ENCODE results near the gene SLC35E1. TPM values are rescaled to one million over a fixed set of nuclear protein-coding genes. Genes with fewer than 3 reads are reported as not detected.

Gene SLC35E1
- total and polyA plus RNA-seq, 2 experiments from 2014 or later, result 17.0 to 30.3 TPM

DNA sequence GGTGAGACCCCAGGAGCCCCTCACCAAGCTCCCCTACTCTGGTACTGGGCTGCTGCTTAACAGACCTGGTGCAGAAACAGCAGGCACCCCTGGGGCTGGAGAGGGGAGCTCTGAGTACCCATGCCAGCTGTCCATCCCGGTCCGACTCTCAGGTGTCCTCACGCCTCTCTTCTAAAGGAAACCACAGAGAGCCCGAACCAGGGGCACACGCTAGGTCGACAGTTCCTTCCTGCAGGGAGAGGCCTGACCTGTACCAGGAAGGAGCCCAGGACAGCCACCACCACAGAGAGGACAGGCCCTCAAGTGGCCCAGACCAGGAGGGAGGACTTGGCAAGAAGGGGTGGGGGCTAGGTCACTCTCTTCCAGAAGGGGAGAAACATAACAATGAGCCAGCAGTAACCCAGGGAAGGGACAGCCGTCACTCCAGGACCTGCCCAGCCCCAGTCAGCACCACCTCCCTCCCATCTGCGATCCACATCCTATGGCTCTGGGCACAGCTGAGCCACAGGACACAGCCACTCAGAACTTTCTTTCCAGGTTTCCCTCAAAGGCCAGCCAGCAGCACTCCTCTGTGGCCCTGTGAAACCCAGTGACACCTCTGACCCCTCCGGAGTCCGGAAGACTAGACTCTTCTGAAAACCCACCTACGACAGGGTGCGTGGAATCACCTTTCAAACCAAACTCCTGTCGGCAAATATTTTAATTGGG, 13.0 kb upstream of the SLC35E1 start:
- H3K4me1 Mint-ChIP-seq, result peaks cover 71% of the 10 kb centered on the region
- H2AFZ ChIP-seq, result no peak overlapping the region
- no peak for TF ChIP-seq EZH2 (IDR thresholded peaks at IDR 0.05; ENCODE audit: low read depth, unreplicated experiment)
- no peak for TF ChIP-seq POLR2AphosphoS5 (IDR thresholded peaks at IDR 0.05; ENCODE audit: low read depth)
- TF ChIP-seq ZNF114 (CRISPR knock-in tag; IDR thresholded peaks at IDR 0.05), result no peak
- no peak for TF ChIP-seq NANOG (IDR thresholded peaks at IDR 0.05; ENCODE audit: borderline replicate concordance)
- TF ChIP-seq, protein P1, sequence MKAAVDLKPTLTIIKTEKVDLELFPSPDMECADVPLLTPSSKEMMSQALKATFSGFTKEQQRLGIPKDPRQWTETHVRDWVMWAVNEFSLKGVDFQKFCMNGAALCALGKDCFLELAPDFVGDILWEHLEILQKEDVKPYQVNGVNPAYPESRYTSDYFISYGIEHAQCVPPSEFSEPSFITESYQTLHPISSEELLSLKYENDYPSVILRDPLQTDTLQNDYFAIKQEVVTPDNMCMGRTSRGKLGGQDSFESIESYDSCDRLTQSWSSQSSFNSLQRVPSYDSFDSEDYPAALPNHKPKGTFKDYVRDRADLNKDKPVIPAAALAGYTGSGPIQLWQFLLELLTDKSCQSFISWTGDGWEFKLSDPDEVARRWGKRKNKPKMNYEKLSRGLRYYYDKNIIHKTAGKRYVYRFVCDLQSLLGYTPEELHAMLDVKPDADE (IDR thresholded peaks at IDR 0.05), result no peak
- TF ChIP-seq ZNF331 (CRISPR knock-in tag; IDR thresholded peaks at IDR 0.05; ENCODE audit: low read depth), result no peak
- no peak for TF ChIP-seq JUNB (IDR thresholded peaks at IDR 0.05; ENCODE audit: unreplicated experiment)
- TF ChIP-seq, protein P2, sequence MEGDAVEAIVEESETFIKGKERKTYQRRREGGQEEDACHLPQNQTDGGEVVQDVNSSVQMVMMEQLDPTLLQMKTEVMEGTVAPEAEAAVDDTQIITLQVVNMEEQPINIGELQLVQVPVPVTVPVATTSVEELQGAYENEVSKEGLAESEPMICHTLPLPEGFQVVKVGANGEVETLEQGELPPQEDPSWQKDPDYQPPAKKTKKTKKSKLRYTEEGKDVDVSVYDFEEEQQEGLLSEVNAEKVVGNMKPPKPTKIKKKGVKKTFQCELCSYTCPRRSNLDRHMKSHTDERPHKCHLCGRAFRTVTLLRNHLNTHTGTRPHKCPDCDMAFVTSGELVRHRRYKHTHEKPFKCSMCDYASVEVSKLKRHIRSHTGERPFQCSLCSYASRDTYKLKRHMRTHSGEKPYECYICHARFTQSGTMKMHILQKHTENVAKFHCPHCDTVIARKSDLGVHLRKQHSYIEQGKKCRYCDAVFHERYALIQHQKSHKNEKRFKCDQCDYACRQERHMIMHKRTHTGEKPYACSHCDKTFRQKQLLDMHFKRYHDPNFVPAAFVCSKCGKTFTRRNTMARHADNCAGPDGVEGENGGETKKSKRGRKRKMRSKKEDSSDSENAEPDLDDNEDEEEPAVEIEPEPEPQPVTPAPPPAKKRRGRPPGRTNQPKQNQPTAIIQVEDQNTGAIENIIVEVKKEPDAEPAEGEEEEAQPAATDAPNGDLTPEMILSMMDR (conservative IDR thresholded peaks at IDR 0.05; ENCODE audit: low read depth in 2 of 2), result no peak
- TF ChIP-seq EZH2phosphoT487 (IDR thresholded peaks at IDR 0.05; ENCODE audit: unreplicated experiment), result no peak
- TF ChIP-seq, protein P3, sequence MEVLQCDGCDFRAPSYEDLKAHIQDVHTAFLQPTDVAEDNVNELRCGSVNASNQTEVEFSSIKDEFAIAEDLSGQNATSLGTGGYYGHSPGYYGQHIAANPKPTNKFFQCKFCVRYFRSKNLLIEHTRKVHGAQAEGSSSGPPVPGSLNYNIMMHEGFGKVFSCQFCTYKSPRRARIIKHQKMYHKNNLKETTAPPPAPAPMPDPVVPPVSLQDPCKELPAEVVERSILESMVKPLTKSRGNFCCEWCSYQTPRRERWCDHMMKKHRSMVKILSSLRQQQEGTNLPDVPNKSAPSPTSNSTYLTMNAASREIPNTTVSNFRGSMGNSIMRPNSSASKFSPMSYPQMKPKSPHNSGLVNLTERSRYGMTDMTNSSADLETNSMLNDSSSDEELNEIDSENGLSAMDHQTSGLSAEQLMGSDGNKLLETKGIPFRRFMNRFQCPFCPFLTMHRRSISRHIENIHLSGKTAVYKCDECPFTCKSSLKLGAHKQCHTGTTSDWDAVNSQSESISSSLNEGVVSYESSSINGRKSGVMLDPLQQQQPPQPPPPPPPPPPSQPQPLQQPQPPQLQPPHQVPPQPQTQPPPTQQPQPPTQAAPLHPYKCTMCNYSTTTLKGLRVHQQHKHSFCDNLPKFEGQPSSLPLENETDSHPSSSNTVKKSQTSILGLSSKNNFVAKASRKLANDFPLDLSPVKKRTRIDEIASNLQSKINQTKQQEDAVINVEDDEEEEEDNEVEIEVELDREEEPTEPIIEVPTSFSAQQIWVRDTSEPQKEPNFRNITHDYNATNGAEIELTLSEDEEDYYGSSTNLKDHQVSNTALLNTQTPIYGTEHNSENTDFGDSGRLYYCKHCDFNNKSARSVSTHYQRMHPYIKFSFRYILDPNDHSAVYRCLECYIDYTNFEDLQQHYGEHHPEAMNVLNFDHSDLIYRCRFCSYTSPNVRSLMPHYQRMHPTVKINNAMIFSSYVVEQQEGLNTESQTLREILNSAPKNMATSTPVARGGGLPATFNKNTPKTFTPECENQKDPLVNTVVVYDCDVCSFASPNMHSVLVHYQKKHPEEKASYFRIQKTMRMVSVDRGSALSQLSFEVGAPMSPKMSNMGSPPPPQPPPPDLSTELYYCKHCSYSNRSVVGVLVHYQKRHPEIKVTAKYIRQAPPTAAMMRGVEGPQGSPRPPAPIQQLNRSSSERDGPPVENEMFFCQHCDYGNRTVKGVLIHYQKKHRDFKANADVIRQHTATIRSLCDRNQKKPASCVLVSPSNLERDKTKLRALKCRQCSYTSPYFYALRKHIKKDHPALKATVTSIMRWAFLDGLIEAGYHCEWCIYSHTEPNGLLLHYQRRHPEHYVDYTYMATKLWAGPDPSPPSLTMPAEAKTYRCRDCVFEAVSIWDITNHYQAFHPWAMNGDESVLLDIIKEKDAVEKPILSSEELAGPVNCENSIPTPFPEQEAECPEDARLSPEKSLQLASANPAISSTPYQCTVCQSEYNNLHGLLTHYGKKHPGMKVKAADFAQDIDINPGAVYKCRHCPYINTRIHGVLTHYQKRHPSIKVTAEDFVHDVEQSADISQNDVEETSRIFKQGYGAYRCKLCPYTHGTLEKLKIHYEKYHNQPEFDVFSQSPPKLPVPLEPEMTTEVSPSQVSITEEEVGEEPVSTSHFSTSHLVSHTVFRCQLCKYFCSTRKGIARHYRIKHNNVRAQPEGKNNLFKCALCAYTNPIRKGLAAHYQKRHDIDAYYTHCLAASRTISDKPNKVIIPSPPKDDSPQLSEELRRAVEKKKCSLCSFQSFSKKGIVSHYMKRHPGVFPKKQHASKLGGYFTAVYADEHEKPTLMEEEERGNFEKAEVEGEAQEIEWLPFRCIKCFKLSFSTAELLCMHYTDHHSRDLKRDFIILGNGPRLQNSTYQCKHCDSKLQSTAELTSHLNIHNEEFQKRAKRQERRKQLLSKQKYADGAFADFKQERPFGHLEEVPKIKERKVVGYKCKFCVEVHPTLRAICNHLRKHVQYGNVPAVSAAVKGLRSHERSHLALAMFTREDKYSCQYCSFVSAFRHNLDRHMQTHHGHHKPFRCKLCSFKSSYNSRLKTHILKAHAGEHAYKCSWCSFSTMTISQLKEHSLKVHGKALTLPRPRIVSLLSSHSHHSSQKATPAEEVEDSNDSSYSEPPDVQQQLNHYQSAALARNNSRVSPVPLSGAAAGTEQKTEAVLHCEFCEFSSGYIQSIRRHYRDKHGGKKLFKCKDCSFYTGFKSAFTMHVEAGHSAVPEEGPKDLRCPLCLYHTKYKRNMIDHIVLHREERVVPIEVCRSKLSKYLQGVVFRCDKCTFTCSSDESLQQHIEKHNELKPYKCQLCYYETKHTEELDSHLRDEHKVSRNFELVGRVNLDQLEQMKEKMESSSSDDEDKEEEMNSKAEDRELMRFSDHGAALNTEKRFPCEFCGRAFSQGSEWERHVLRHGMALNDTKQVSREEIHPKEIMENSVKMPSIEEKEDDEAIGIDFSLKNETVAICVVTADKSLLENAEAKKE (CRISPR knock-in tag; IDR thresholded peaks at IDR 0.05), result no peak
- TF ChIP-seq STAT1 (IDR thresholded peaks at IDR 0.05; ENCODE audit: unreplicated experiment), result no peak
- TF ChIP-seq, protein P4, sequence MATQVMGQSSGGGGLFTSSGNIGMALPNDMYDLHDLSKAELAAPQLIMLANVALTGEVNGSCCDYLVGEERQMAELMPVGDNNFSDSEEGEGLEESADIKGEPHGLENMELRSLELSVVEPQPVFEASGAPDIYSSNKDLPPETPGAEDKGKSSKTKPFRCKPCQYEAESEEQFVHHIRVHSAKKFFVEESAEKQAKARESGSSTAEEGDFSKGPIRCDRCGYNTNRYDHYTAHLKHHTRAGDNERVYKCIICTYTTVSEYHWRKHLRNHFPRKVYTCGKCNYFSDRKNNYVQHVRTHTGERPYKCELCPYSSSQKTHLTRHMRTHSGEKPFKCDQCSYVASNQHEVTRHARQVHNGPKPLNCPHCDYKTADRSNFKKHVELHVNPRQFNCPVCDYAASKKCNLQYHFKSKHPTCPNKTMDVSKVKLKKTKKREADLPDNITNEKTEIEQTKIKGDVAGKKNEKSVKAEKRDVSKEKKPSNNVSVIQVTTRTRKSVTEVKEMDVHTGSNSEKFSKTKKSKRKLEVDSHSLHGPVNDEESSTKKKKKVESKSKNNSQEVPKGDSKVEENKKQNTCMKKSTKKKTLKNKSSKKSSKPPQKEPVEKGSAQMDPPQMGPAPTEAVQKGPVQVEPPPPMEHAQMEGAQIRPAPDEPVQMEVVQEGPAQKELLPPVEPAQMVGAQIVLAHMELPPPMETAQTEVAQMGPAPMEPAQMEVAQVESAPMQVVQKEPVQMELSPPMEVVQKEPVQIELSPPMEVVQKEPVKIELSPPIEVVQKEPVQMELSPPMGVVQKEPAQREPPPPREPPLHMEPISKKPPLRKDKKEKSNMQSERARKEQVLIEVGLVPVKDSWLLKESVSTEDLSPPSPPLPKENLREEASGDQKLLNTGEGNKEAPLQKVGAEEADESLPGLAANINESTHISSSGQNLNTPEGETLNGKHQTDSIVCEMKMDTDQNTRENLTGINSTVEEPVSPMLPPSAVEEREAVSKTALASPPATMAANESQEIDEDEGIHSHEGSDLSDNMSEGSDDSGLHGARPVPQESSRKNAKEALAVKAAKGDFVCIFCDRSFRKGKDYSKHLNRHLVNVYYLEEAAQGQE (IDR thresholded peaks at IDR 0.05; ENCODE audit: unreplicated experiment), result no peak
- TF ChIP-seq CREB1 (CRISPR knock-in tag; IDR thresholded peaks at IDR 0.05; ENCODE audit: low read depth), result no peak
- no peaks in the 10 kb centered on the region for H3K27me3 ChIP-seq (ENCODE audit: insufficient read depth)
- peak overlapping the region; percentile 44; the same call in 1 of the 2 replicates for H3K4me3 ChIP-seq
- no peaks in the 10 kb centered on the region for H3K9me2 ChIP-seq (ENCODE audit: insufficient read depth)
- H3K27ac Mint-ChIP-seq, result peak overlapping the region; percentile 95
- peaks cover 21% of the 10 kb centered on the region for H4K20me1 ChIP-seq (replicated peaks; ENCODE audit: insufficient read depth)
- H3K9me3 Mint-ChIP-seq, result no peaks in the 10 kb centered on the region
- peaks cover 2% of the 10 kb centered on the region for H3K27me3 Mint-ChIP-seq (ENCODE audit: insufficient read depth, low read depth, poor library complexity)
- peak overlapping the region; percentile 76; the same call in 1 of the 2 replicates for H3K27ac ChIP-seq (ENCODE audit: low read depth)
- H3K4me1 ChIP-seq (ENCODE audit: insufficient read depth), result peaks cover 48% of the 10 kb centered on the region
- ATAC-seq (no peak; the same call in 2 of the 3 replicates), DNase-seq (ENCODE audit: low spot score) (peak; percentile 22)
- H3K4me2 ChIP-seq, result peak overlapping the region; percentile 81
- H3K36me3 Mint-ChIP-seq (ENCODE audit: low read depth), result no peaks in the 10 kb centered on the region; the same call in 1 of the 3 replicates
- H3K36me3 ChIP-seq (ENCODE audit: insufficient read depth), result no peaks in the 10 kb centered on the region
- peaks cover 98% of the 10 kb centered on the region for H3K79me2 ChIP-seq (replicated peaks; ENCODE audit: insufficient read depth)
- H3F3A ChIP-seq (replicated peaks; ENCODE audit: low read depth), result peaks cover 10% of the 10 kb centered on the region; the same call in 1 of the 2 replicates
- peak overlapping the region; percentile 48; the same call in 2 of the 3 replicates for H3K4me3 Mint-ChIP-seq
